HepG2 (cell line): Measurements from ENCODE around the gene SETD1B. TPM values are rescaled to one million over a fixed set of nuclear protein-coding genes. Genes with fewer than 3 reads are reported as not detected.

Experiments
- AKAP8 ChIP-seq: sonication (generic); formaldehyde crosslinking; IDR thresholded peaks from 2 replicates; pipeline ENCODE4 v1.5.1; 2020; ENCODE audit warnings: mild to moderate bottlenecking, missing genetic modification reagents
- HMGXB4 ChIP-seq, 2 experiments: sonication (generic) in 1 of 2; formaldehyde crosslinking in 1 of 2; IDR thresholded peaks; 2 replicates each; pipeline versions ENCODE4 v1.4.0 to v1.6.1; 2018 to 2020; ENCODE audit warnings: missing genetic modification reagents in 2 of 2, borderline replicate concordance in 1 of 2, low read depth in 1 of 2, mild to moderate bottlenecking in 1 of 2, missing biosample characterization in 1 of 2
- IRF2 ChIP-seq: IDR thresholded peaks from 2 replicates; pipeline ENCODE4 v1.6.1; 2018; ENCODE audit warnings: missing genetic modification reagents, missing compliant biosample characterization
- NBN ChIP-seq: fragments of 450-650 bp; conservative IDR thresholded peaks from 2 replicates; pipeline ENCODE4 v1.6.1; 2017
- THAP11 ChIP-seq: IDR thresholded peaks from 2 replicates; pipeline ENCODE4 v1.6.1; 2016; ENCODE audit warnings: missing biosample characterization, missing genetic modification reagents
- ZFP36 ChIP-seq: fragments of 150-350 bp; IDR thresholded peaks from 2 replicates; pipeline ENCODE4 v1.6.1; 2018; ENCODE audit warnings: borderline replicate concordance, low read length, low read depth; ENCODE audit not compliant: partially characterized antibody
- ZFP41 ChIP-seq: sonication (generic); formaldehyde crosslinking; IDR thresholded peaks from 2 replicates; pipeline ENCODE4 v1.4.0; 2020; ENCODE audit warnings: mild to moderate bottlenecking, missing genetic modification reagents, borderline replicate concordance
- ZNF143 ChIP-seq: sonication (generic); formaldehyde crosslinking; IDR thresholded peaks from 2 replicates; pipeline ENCODE4 v1.4.0; 2020; ENCODE audit warnings: missing genetic modification reagents
- ZNF383 ChIP-seq: sonication (generic); formaldehyde crosslinking; IDR thresholded peaks from 2 replicates; pipeline ENCODE4 v1.4.0; 2020; ENCODE audit warnings: missing genetic modification reagents, mild to moderate bottlenecking, borderline replicate concordance
- ZNF501 ChIP-seq: sonication (generic); formaldehyde crosslinking; IDR thresholded peaks from 2 replicates; pipeline ENCODE4 v1.5.1; 2020; ENCODE audit warnings: mild to moderate bottlenecking, moderate library complexity, missing genetic modification reagents
- ZNF703 ChIP-seq: sonication (generic); formaldehyde crosslinking; IDR thresholded peaks from 2 replicates; pipeline ENCODE4 v1.5.1; 2020; ENCODE audit warnings: missing genetic modification reagents, mild to moderate bottlenecking, moderate library complexity, borderline replicate concordance
- ZNF781 ChIP-seq: sonication (generic); formaldehyde crosslinking; IDR thresholded peaks from 2 replicates; pipeline ENCODE4 v1.5.1; 2020; ENCODE audit warnings: borderline replicate concordance, mild to moderate bottlenecking, missing genetic modification reagents; ENCODE audit errors: not compliant biosample characterization
- ZNF841 ChIP-seq: sonication (generic); formaldehyde crosslinking; IDR thresholded peaks from 2 replicates; pipeline ENCODE4 v1.8.1; 2023; ENCODE audit warnings: missing genetic modification reagents, borderline replicate concordance
- polyA plus RNA-seq, 8 experiments: library from polyadenylated mRNA; depleted of rRNA in 3 of 8; stranded (reverse) in 7 of 8; unstranded in 1 of 8; fragments of >200 nt; fragmentation: Illumina TruSeq in 4 of 8; extraction: Trizol in 4 of 8; gene quantifications; 2 replicates each; pipeline versions ENCODE4 v1.2.1 to v1.2.3, GENCODE V29; 2011 to 2016; ENCODE audit warnings: low read depth in 4 of 8, missing spikeins in 1 of 8, mixed read lengths in 1 of 8; ENCODE audit not compliant: insufficient read depth in 1 of 8
- total RNA-seq, 5 experiments: library from RNA; depleted of rRNA; stranded (reverse); fragments of >200 nt; fragmentation: Illumina TruSeq; extraction: Trizol; gene quantifications; 2 replicates each; pipeline ENCODE4 v1.2.3, GENCODE V29; 2016; ENCODE audit warnings: low read depth in 1 of 5
- TF ChIP-seq, protein P1 (sequence below): sonication (generic); formaldehyde crosslinking; IDR thresholded peaks from 2 replicates; pipeline ENCODE4 v1.5.1; 2020; ENCODE audit warnings: mild to moderate bottlenecking, missing genetic modification reagents, borderline replicate concordance
- TF ChIP-seq, protein P2 (sequence below): sonication (generic); formaldehyde crosslinking; IDR thresholded peaks from 2 replicates; pipeline ENCODE4 v1.5.0; 2020; ENCODE audit warnings: mild to moderate bottlenecking, missing genetic modification reagents, moderate library complexity
- TF ChIP-seq, protein P3 (sequence below): sonication (generic); formaldehyde crosslinking; IDR thresholded peaks from 2 replicates; pipeline ENCODE4 v1.4.0; 2020; ENCODE audit warnings: mild to moderate bottlenecking, missing genetic modification reagents

The SETD1B gene
- total and polyA plus RNA-seq, 2 of the 13 experiments (the other 11 are each of a cell fraction or from before 2014, with no cell fraction given), result 1.1 to 1.4 TPM

GRCh38 chr12:121799842-121800693, 3.7 kb upstream of the SETD1B start (continued):
- TF ChIP-seq, protein P1, sequence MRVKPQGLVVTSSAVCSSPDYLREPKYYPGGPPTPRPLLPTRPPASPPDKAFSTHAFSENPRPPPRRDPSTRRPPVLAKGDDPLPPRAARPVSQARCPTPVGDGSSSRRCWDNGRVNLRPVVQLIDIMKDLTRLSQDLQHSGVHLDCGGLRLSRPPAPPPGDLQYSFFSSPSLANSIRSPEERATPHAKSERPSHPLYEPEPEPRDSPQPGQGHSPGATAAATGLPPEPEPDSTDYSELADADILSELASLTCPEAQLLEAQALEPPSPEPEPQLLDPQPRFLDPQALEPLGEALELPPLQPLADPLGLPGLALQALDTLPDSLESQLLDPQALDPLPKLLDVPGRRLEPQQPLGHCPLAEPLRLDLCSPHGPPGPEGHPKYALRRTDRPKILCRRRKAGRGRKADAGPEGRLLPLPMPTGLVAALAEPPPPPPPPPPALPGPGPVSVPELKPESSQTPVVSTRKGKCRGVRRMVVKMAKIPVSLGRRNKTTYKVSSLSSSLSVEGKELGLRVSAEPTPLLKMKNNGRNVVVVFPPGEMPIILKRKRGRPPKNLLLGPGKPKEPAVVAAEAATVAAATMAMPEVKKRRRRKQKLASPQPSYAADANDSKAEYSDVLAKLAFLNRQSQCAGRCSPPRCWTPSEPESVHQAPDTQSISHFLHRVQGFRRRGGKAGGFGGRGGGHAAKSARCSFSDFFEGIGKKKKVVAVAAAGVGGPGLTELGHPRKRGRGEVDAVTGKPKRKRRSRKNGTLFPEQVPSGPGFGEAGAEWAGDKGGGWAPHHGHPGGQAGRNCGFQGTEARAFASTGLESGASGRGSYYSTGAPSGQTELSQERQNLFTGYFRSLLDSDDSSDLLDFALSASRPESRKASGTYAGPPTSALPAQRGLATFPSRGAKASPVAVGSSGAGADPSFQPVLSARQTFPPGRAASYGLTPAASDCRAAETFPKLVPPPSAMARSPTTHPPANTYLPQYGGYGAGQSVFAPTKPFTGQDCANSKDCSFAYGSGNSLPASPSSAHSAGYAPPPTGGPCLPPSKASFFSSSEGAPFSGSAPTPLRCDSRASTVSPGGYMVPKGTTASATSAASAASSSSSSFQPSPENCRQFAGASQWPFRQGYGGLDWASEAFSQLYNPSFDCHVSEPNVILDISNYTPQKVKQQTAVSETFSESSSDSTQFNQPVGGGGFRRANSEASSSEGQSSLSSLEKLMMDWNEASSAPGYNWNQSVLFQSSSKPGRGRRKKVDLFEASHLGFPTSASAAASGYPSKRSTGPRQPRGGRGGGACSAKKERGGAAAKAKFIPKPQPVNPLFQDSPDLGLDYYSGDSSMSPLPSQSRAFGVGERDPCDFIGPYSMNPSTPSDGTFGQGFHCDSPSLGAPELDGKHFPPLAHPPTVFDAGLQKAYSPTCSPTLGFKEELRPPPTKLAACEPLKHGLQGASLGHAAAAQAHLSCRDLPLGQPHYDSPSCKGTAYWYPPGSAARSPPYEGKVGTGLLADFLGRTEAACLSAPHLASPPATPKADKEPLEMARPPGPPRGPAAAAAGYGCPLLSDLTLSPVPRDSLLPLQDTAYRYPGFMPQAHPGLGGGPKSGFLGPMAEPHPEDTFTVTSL, result peak; percentile 25; the same call in 1 of the 2 replicates
- TF ChIP-seq, protein P2, sequence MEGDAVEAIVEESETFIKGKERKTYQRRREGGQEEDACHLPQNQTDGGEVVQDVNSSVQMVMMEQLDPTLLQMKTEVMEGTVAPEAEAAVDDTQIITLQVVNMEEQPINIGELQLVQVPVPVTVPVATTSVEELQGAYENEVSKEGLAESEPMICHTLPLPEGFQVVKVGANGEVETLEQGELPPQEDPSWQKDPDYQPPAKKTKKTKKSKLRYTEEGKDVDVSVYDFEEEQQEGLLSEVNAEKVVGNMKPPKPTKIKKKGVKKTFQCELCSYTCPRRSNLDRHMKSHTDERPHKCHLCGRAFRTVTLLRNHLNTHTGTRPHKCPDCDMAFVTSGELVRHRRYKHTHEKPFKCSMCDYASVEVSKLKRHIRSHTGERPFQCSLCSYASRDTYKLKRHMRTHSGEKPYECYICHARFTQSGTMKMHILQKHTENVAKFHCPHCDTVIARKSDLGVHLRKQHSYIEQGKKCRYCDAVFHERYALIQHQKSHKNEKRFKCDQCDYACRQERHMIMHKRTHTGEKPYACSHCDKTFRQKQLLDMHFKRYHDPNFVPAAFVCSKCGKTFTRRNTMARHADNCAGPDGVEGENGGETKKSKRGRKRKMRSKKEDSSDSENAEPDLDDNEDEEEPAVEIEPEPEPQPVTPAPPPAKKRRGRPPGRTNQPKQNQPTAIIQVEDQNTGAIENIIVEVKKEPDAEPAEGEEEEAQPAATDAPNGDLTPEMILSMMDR, result no peak
- TF ChIP-seq ZFP41 (CRISPR knock-in tag) (no peak), ZNF841 (CRISPR knock-in tag) (no peak), AKAP8 (CRISPR knock-in tag) (peak; percentile 88), THAP11 (CRISPR knock-in tag) (peak; percentile 45), ZNF781 (no peak), ZNF383 (no peak), HMGXB4 (CRISPR knock-in tag; IDR thresholded peaks at IDR 0.05; ENCODE audit: borderline replicate concordance in 1 of 2, low read depth in 1 of 2) (peak in 1 of 2 experiments; percentile 39; a peak in 2 of 4 replicates), ZFP36 (no peak), ZNF703 (CRISPR knock-in tag) (0 out of 2 replicates have a peak, but pooled peaks have one; percentile 65), ZNF143 (CRISPR knock-in tag) (peak; percentile 31; the same call in 1 of the 2 replicates), ZNF501 (CRISPR knock-in tag) (no peak), NBN (no peak), IRF2 (CRISPR knock-in tag) (no peak; the same call in 1 of the 2 replicates)
- TF ChIP-seq, protein P3, sequence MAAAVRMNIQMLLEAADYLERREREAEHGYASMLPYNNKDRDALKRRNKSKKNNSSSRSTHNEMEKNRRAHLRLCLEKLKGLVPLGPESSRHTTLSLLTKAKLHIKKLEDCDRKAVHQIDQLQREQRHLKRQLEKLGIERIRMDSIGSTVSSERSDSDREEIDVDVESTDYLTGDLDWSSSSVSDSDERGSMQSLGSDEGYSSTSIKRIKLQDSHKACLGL (CRISPR knock-in tag), result peak; percentile 8; the same call in 1 of the 2 replicates
